HCT116 (cell line): Measurements from ENCODE around the gene ITIH5. TPM values are rescaled to one million over a fixed set of nuclear protein-coding genes. Genes with fewer than 3 reads are reported as not detected.

ENCODE experiments used
- ATAC-seq: fragments of 200-7000 bp; cut with Tn5 transposase; 2 replicates; pipeline ENCODE4 v1.9.1; 2020; ENCODE audit warnings: mild to moderate bottlenecking, moderate library complexity
- BruUV-seq: library from RNA; stranded (reverse); fragments of 400-500 nt; replicated peaks from 2 replicates; lab custom pipeline; 2021; lab: Mats Ljungman, UMichigan
- CTCF ChIA-PET: fragments of 300-600 bp; sonication (Branson Sonifier 250); formaldehyde crosslinking; loops from one replicate; lab custom pipeline; 2021; ENCODE audit warnings: antibody characterized with exemption; lab: Charles Lee
- POLR2A ChIA-PET: fragments of 300-600, 350-600 bp; sonication (Branson Sonifier 250); formaldehyde crosslinking; loops from one replicate; lab custom pipeline; 2021; ENCODE audit warnings: antibody characterized with exemption; lab: Charles Lee
- RAD21 ChIA-PET, 2 experiments: fragments of 300-600 bp; sonication (Branson Sonifier 250); formaldehyde crosslinking; loops; one replicate each; lab custom pipeline; 2023; ENCODE audit warnings: low total read pairs in 2 of 2; ENCODE audit not compliant: uncharacterized antibody in 2 of 2, unreplicated experiment in 2 of 2, low non-redundant PET in 1 of 2; lab: Charles Lee
- DNase-seq: peaks from one replicate; pipeline ENCODE4 v3.0.0-alpha.2; 2010; ENCODE audit warnings: low read depth, low spot score
- H2AFZ ChIP-seq: fragments of 200-600 bp; shearing (Covaris generic), sonication (generic); 2 replicates; pipeline ENCODE4 v1.6.1; 2017; ENCODE audit warnings: low read depth, mixed run types, mixed read lengths, antibody characterized with exemption, low read length; ENCODE audit not compliant: poor library complexity, severe bottlenecking
- H3K27ac ChIP-seq: 2 replicates; pipeline ENCODE4 v1.5.1; 2012; ENCODE audit warnings: low read depth, low read length
- H3K27me3 ChIP-seq: fragments of 200-600 bp; sonication (generic); 2 replicates; pipeline ENCODE4 v1.6.1; 2016; ENCODE audit warnings: mixed run types, low read length, mixed read lengths; ENCODE audit not compliant: insufficient read depth
- H3K36me3 ChIP-seq, 2 experiments: fragments of 200-500 bp in 1 of 2; fragments of 200-600 bp in 1 of 2; sonication (Bioruptor generic) in 1 of 2; sonication (generic) in 1 of 2; 2 replicates each; pipeline versions ENCODE4 v1.5.1 to v1.6.1; 2014 to 2016; ENCODE audit warnings: low read length in 2 of 2, inconsistent platforms in 1 of 2, mixed read lengths in 1 of 2, mixed run types in 1 of 2; ENCODE audit not compliant: insufficient read depth in 2 of 2, control insufficient read depth in 1 of 2
- H3K4me1 ChIP-seq, 2 experiments: fragments of 200-600 bp in 1 of 2; sonication (generic) in 1 of 2; 2 replicates each; pipeline versions ENCODE4 v1.5.1 to v1.6.1; 2012 to 2017; ENCODE audit warnings: low read length in 2 of 2, inconsistent platforms in 1 of 2, mild to moderate bottlenecking in 1 of 2, mixed read lengths in 1 of 2, mixed run types in 1 of 2, moderate library complexity in 1 of 2; ENCODE audit not compliant: insufficient read depth in 2 of 2, control insufficient read depth in 1 of 2
- H3K4me2 ChIP-seq: fragments of 200-600 bp; sonication (generic); 2 replicates; pipeline ENCODE4 v1.6.1; 2017; ENCODE audit warnings: mixed run types, low read length, mixed read lengths
- H3K4me3 ChIP-seq, 2 experiments: fragments of 200-600 bp in 1 of 2; sonication (generic) in 1 of 2; replicated peaks in 1 of 2; 2 replicates each; pipeline ENCODE4 v1.5.1; 2011 to 2016; ENCODE audit warnings: low read length in 2 of 2, control low read depth in 1 of 2, low read depth in 1 of 2, mild to moderate bottlenecking in 1 of 2, mixed read lengths in 1 of 2, mixed run types in 1 of 2
- H3K79me2 ChIP-seq: fragments of 200-600 bp; sonication (generic); 2 replicates; pipeline ENCODE4 v1.6.1; 2017; ENCODE audit warnings: mild to moderate bottlenecking, mixed run types, low read length, moderate library complexity, mixed read lengths; ENCODE audit not compliant: insufficient read depth
- H3K9ac ChIP-seq: fragments of 200-600 bp; sonication (generic); 2 replicates; pipeline ENCODE4 v1.6.1; 2016; ENCODE audit warnings: low read length, mixed read lengths
- H3K9me2 ChIP-seq: fragments of 200-600 bp; sonication (generic), shearing (Covaris generic); 2 replicates; pipeline ENCODE4 v1.6.1; 2017; ENCODE audit warnings: mixed run types, mild to moderate bottlenecking, moderate library complexity; ENCODE audit not compliant: insufficient read depth
- H3K9me3 ChIP-seq, 2 experiments: fragments of 200-500 bp in 1 of 2; fragments of 200-600 bp in 1 of 2; sonication (Bioruptor generic) in 1 of 2; sonication (generic) in 1 of 2; 2 replicates each; pipeline ENCODE4 v1.6.1; 2014 to 2017; ENCODE audit warnings: low read length in 2 of 2, mixed read lengths in 2 of 2, inconsistent platforms in 1 of 2, low read depth in 1 of 2, mild to moderate bottlenecking in 1 of 2, mixed run types in 1 of 2, moderate library complexity in 1 of 2; ENCODE audit not compliant: control insufficient read depth in 1 of 2, insufficient read depth in 1 of 2
- H4K20me1 ChIP-seq: fragments of 200-600 bp; sonication (generic), shearing (Covaris generic); 2 replicates; pipeline ENCODE4 v1.6.1; 2017; ENCODE audit warnings: mixed run types, mild to moderate bottlenecking, moderate library complexity; ENCODE audit not compliant: insufficient read depth
- CBX3 ChIP-seq: IDR thresholded peaks from 2 replicates; pipeline ENCODE4 v1.6.1; 2012; ENCODE audit warnings: low read depth
- CEBPB ChIP-seq: IDR thresholded peaks from 2 replicates; pipeline ENCODE4 v1.6.1; 2012; ENCODE audit warnings: low read depth
- EGR1 ChIP-seq: IDR thresholded peaks from 2 replicates; pipeline ENCODE4 v1.6.1; 2012; ENCODE audit warnings: low read depth
- EZH2 ChIP-seq: fragments of 200-600 bp; sonication (generic); IDR thresholded peaks from 2 replicates; pipeline ENCODE4 v1.6.1; 2017; ENCODE audit warnings: antibody characterized with exemption, mixed run types
- EZH2phosphoT487 ChIP-seq: fragments of 200-600 bp; IDR thresholded peaks from 2 replicates; pipeline ENCODE4 v1.6.1; 2018; ENCODE audit warnings: antibody characterized with exemption, borderline replicate concordance
- POLR2AphosphoS5 ChIP-seq: IDR thresholded peaks from 2 replicates; pipeline ENCODE4 v1.6.1; 2011; ENCODE audit warnings: mild to moderate bottlenecking, low read depth, low read length, moderate library complexity
- RAD21 ChIP-seq: IDR thresholded peaks from 2 replicates; pipeline ENCODE4 v1.6.1; 2012; ENCODE audit warnings: low read depth, mild to moderate bottlenecking
- SP1 ChIP-seq: IDR thresholded peaks from 2 replicates; pipeline ENCODE4 v1.6.1; 2012; ENCODE audit warnings: low read depth
- ZFX ChIP-seq: fragments of 450-650 bp; IDR thresholded peaks from 2 replicates; pipeline ENCODE4 v1.6.1; 2017
- intact Hi-C: fragments of 100-400 bp; cut with micrococcal nuclease; formaldehyde crosslinking; loops from 2 replicates; pipeline ENCODE4 v1.10.0; 2022
- total RNA-seq: library from RNA; stranded (reverse); gene quantifications from one replicate; pipeline ENCODE4 v1.2.1, GENCODE V29; 2021; ENCODE audit not compliant: unreplicated experiment
- TF ChIP-seq, protein P1 (sequence below): IDR thresholded peaks from 2 replicates; pipeline ENCODE4 v1.6.1; 2012
- TF ChIP-seq, protein P2 (sequence below): IDR thresholded peaks from 2 replicates; pipeline ENCODE4 v1.6.1; 2012; ENCODE audit warnings: low read depth
- TF ChIP-seq, protein P3 (sequence below): IDR thresholded peaks from 2 replicates; pipeline ENCODE4 v1.6.1; 2011; ENCODE audit warnings: mild to moderate bottlenecking, low read length, moderate library complexity; ENCODE audit not compliant: insufficient replicate concordance; ENCODE audit errors: extremely low read depth
- TF ChIP-seq, protein P4 (sequence below): IDR thresholded peaks from 2 replicates; pipeline ENCODE4 v1.6.1; 2012

ITIH5 gene
- total RNA-seq, 1 experiment from 2014 or later, result not detected

DNA sequence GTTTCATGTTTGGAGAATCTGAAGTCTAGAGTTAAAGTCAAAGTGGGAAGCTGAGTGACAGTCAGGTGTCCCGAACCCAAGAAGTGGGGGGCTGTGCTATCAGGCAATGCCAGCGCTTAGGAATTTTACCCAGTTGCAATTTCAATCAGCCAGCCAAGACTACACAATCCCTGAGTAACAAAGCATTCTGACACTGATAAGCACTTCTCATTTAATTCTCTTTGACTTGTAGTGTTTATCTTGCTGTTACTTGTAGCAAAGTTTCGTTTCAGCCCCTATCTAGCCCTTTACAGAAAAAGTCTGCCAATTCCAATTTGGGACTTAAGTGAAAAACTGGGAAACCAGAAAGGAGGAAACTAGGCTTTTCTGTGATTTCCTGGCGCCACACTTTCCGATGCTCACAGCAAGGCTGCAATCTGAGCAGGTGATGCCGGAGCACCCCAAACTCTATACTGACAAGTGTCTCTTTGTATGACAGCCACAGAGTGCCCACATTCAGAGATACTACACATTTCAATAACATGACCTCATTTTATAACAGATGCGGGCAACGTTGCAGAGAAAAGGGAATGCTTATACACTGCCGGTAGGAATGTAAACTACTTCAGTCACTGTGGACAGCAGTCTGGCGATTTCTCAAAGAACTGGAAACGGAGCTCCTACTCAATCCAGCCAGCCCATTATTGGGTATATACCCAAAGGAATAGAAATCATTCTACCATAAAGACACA is 61.0 kb downstream of the ITIH5 start:
- Histone ChIP-seq H3K9me2 (no peaks in the 10 kb centered on the region), H3K27me3 (peaks cover 29% of the 10 kb centered on the region), H3K4me1 (no peaks in the 10 kb centered on the region), H3K27ac (no peak overlapping the region), H3K4me3 (no peak overlapping the region), H3K9me3 (no peaks in the 10 kb centered on the region), H3K4me2 (no peak overlapping the region), H3K9ac (no peak overlapping the region), H2AFZ (no peak overlapping the region)
- DNase-seq (no peak), ATAC-seq (no peak)
- ChIA-PET POLR2A (no interaction called here), CTCF (no interaction called here)
- intact Hi-C loops, result no loop called here
- TF ChIP-seq RAD21, result no peak
- TF ChIP-seq EZH2phosphoT487, result no peak
- no peak for TF ChIP-seq ZFX
- no peak for TF ChIP-seq CEBPB
- no peak for TF ChIP-seq SP1
- TF ChIP-seq, protein P1, sequence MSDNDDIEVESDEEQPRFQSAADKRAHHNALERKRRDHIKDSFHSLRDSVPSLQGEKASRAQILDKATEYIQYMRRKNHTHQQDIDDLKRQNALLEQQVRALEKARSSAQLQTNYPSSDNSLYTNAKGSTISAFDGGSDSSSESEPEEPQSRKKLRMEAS, result no peak
- TF ChIP-seq EZH2, result no peak
- TF ChIP-seq, protein P2, sequence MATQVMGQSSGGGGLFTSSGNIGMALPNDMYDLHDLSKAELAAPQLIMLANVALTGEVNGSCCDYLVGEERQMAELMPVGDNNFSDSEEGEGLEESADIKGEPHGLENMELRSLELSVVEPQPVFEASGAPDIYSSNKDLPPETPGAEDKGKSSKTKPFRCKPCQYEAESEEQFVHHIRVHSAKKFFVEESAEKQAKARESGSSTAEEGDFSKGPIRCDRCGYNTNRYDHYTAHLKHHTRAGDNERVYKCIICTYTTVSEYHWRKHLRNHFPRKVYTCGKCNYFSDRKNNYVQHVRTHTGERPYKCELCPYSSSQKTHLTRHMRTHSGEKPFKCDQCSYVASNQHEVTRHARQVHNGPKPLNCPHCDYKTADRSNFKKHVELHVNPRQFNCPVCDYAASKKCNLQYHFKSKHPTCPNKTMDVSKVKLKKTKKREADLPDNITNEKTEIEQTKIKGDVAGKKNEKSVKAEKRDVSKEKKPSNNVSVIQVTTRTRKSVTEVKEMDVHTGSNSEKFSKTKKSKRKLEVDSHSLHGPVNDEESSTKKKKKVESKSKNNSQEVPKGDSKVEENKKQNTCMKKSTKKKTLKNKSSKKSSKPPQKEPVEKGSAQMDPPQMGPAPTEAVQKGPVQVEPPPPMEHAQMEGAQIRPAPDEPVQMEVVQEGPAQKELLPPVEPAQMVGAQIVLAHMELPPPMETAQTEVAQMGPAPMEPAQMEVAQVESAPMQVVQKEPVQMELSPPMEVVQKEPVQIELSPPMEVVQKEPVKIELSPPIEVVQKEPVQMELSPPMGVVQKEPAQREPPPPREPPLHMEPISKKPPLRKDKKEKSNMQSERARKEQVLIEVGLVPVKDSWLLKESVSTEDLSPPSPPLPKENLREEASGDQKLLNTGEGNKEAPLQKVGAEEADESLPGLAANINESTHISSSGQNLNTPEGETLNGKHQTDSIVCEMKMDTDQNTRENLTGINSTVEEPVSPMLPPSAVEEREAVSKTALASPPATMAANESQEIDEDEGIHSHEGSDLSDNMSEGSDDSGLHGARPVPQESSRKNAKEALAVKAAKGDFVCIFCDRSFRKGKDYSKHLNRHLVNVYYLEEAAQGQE, result no peak
- no peak for TF ChIP-seq CBX3
- TF ChIP-seq, protein P3, sequence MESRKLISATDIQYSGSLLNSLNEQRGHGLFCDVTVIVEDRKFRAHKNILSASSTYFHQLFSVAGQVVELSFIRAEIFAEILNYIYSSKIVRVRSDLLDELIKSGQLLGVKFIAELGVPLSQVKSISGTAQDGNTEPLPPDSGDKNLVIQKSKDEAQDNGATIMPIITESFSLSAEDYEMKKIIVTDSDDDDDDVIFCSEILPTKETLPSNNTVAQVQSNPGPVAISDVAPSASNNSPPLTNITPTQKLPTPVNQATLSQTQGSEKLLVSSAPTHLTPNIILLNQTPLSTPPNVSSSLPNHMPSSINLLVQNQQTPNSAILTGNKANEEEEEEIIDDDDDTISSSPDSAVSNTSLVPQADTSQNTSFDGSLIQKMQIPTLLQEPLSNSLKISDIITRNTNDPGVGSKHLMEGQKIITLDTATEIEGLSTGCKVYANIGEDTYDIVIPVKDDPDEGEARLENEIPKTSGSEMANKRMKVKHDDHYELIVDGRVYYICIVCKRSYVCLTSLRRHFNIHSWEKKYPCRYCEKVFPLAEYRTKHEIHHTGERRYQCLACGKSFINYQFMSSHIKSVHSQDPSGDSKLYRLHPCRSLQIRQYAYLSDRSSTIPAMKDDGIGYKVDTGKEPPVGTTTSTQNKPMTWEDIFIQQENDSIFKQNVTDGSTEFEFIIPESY, result no peak
- TF ChIP-seq, protein P4, sequence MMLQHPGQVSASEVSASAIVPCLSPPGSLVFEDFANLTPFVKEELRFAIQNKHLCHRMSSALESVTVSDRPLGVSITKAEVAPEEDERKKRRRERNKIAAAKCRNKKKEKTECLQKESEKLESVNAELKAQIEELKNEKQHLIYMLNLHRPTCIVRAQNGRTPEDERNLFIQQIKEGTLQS, result no peak
- no peak for TF ChIP-seq EGR1
- TF ChIP-seq POLR2AphosphoS5, result no peak
- TF ChIP-seq, all 23 proteins: peak for 0
- Histone ChIP-seq H4K20me1 (no peaks in the 10 kb centered on the region), H3K36me3 (no peaks in the 10 kb centered on the region), H3K79me2 (no peaks in the 10 kb centered on the region)
- RAD21 ChIA-PET, result no interaction called here
- no TSS peak for BruUV-seq
